Osteocyte (in vitro differentiated cells): ENCODE measurements around the gene SMR3B. TPM values are rescaled to one million over a fixed set of nuclear protein-coding genes. Genes with fewer than 3 reads are reported as not detected.

ENCODE experiments used
- DNase-seq: peaks from one replicate; pipeline ENCODE4 v3.0.0; 2021; ENCODE audit warnings: mixed read lengths; ENCODE audit not compliant: unreplicated experiment; ENCODE audit errors: extremely low spot score
- H3K27ac Mint-ChIP-seq: one replicate; pipeline ENCODE4 v1.8.0; 2021; ENCODE audit warnings: mild to moderate bottlenecking, mixed read lengths; ENCODE audit not compliant: unreplicated experiment
- H3K27me3 Mint-ChIP-seq: one replicate; pipeline ENCODE4 v1.8.0; 2021; ENCODE audit warnings: mixed read lengths; ENCODE audit not compliant: unreplicated experiment
- H3K36me3 Mint-ChIP-seq: one replicate; pipeline ENCODE4 v1.8.0; 2021; ENCODE audit warnings: mixed read lengths; ENCODE audit not compliant: unreplicated experiment
- H3K4me1 Mint-ChIP-seq: one replicate; pipeline ENCODE4 v1.8.0; 2021; ENCODE audit warnings: mixed read lengths; ENCODE audit not compliant: unreplicated experiment
- H3K4me3 Mint-ChIP-seq: one replicate; pipeline ENCODE4 v1.8.0; 2021; ENCODE audit warnings: mild to moderate bottlenecking, moderate library complexity, mixed read lengths; ENCODE audit not compliant: unreplicated experiment
- H3K9me3 Mint-ChIP-seq: one replicate; pipeline ENCODE4 v1.8.0; 2021; ENCODE audit warnings: mixed read lengths; ENCODE audit not compliant: unreplicated experiment
- total RNA-seq: library from RNA; stranded (reverse); gene quantifications from 2 replicates; pipeline ENCODE4 v1.2.1, GENCODE V29; 2021
- TF ChIP-seq, protein P1 (sequence below): fragments of 200-600 bp; sonication (generic); IDR thresholded peaks from 2 replicates; pipeline ENCODE4 v1.5.0; 2021; ENCODE audit warnings: antibody characterized with exemption, mild to moderate bottlenecking, moderate library complexity

The SMR3B gene
- total RNA-seq, 1 donor from 2014 or later = not detected

DNA sequence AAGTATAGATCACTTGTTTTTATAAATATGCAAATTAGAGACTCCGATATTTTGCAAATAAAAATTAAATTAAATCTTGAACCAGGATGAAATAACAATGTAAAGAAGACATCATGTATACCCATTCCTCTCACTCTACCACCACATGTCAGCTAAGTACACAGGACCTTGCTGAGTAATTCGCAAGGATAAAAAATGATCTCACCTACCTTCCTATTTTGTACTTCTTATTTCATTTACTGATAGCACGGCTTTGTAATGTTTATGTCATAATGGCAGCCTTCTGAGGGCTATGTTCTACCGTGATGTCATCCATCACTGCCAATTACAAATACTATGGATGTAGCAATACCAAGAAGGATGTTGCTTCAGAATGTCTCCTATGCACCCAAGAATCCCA is 10.9 kb upstream of the SMR3B start:
- H3K4me3 Mint-ChIP-seq = no peak overlapping the region
- H3K9me3 Mint-ChIP-seq = no peaks in the 10 kb centered on the region
- TF ChIP-seq, protein P1, sequence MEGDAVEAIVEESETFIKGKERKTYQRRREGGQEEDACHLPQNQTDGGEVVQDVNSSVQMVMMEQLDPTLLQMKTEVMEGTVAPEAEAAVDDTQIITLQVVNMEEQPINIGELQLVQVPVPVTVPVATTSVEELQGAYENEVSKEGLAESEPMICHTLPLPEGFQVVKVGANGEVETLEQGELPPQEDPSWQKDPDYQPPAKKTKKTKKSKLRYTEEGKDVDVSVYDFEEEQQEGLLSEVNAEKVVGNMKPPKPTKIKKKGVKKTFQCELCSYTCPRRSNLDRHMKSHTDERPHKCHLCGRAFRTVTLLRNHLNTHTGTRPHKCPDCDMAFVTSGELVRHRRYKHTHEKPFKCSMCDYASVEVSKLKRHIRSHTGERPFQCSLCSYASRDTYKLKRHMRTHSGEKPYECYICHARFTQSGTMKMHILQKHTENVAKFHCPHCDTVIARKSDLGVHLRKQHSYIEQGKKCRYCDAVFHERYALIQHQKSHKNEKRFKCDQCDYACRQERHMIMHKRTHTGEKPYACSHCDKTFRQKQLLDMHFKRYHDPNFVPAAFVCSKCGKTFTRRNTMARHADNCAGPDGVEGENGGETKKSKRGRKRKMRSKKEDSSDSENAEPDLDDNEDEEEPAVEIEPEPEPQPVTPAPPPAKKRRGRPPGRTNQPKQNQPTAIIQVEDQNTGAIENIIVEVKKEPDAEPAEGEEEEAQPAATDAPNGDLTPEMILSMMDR = no peak
- no peak overlapping the region for H3K27ac Mint-ChIP-seq
- no peaks in the 10 kb centered on the region for H3K36me3 Mint-ChIP-seq
- no peak for DNase-seq
- no peaks in the 10 kb centered on the region for H3K4me1 Mint-ChIP-seq
- H3K27me3 Mint-ChIP-seq = no peaks in the 10 kb centered on the region

DNA sequence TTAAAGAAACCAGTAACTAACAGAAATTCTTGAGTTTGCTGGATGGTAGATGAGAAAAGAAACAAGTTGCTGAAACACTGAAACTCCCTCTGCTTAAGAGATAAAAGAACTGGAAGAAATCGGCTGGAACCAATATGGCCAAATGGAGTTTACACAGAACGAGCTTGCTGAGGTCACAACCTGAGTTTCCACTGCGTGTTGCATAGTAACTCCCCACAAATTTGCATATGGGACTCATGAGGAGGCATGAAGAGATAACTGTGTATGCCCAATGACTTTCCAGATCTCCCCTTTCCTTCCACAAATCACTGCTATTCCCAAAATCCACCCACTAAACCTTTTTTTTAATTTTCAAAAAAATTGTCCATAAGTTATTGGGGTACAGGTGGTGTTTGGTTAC is 10.2 kb upstream of the SMR3B start:
- no peaks in the 10 kb centered on the region for H3K4me1 Mint-ChIP-seq
- no peaks in the 10 kb centered on the region for H3K36me3 Mint-ChIP-seq
- TF ChIP-seq, protein P1 = no peak
- no peak overlapping the region for H3K4me3 Mint-ChIP-seq
- DNase-seq = no peak
- no peaks in the 10 kb centered on the region for H3K9me3 Mint-ChIP-seq
- H3K27me3 Mint-ChIP-seq = no peaks in the 10 kb centered on the region
- no peak overlapping the region for H3K27ac Mint-ChIP-seq

DNA sequence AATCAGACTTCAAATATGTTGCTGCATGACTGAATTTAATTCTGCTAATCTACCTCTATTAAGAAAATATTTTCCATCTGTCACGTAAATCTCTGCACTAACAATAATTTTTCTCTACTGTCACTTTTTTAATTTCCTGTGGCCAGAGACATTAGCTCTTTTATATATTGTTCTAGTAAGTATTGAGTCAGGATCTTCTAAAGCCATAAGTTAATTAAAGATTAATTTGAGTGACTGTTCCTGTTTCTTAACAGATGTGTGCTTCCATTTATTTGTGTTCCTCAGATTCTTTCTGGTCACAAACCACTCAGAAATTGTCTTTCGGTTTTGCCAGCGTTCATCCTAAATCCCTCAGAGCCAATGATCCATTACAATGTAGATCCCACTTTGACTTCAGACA is 2.4 kb upstream of the SMR3B start:
- no peaks in the 10 kb centered on the region for H3K9me3 Mint-ChIP-seq
- no peak overlapping the region for H3K4me3 Mint-ChIP-seq
- TF ChIP-seq, protein P1 = no peak
- no peaks in the 10 kb centered on the region for H3K36me3 Mint-ChIP-seq
- H3K27ac Mint-ChIP-seq = no peak overlapping the region
- H3K4me1 Mint-ChIP-seq = no peaks in the 10 kb centered on the region
- H3K27me3 Mint-ChIP-seq = no peaks in the 10 kb centered on the region
- no peak for DNase-seq

DNA sequence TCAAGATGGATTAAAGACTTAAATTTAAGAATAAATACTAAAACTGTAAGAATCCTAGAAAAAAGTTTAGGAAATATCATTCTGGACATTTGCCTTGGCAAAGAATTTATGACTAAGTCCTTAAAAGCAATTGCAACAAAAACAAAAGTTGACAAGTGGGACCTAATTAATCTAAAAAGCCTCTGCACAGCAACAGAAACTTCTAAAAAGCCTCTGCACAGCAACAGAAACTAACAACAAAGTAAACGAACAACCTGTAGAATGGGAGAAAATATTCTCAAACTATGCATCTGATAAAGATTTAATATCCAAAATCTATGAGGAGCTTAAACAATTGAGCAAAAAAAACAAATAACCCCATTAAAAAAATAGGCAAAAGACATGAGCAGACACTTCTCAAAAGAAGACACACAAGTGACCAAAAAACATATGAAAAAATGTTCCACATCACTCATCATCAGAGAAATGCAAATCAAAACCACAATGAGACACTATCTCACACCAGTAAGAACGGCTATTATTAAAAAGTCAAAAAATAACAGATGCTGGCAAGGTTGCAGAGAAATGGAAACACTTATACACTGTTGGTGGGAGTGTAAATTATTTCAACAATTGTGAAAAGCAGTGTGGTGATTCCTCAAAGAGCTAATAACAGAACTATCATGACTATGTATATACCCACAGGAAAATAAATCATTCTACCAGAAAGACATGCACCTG is 9.3 kb downstream of the SMR3B start:
- peaks cover 5% of the 10 kb centered on the region for H3K27me3 Mint-ChIP-seq
- no peaks in the 10 kb centered on the region for H3K36me3 Mint-ChIP-seq
- no peak overlapping the region for H3K27ac Mint-ChIP-seq
- no peaks in the 10 kb centered on the region for H3K9me3 Mint-ChIP-seq
- no peak overlapping the region for H3K4me3 Mint-ChIP-seq
- H3K4me1 Mint-ChIP-seq = no peaks in the 10 kb centered on the region
- TF ChIP-seq, protein P1 = no peak
- no peak for DNase-seq

DNA sequence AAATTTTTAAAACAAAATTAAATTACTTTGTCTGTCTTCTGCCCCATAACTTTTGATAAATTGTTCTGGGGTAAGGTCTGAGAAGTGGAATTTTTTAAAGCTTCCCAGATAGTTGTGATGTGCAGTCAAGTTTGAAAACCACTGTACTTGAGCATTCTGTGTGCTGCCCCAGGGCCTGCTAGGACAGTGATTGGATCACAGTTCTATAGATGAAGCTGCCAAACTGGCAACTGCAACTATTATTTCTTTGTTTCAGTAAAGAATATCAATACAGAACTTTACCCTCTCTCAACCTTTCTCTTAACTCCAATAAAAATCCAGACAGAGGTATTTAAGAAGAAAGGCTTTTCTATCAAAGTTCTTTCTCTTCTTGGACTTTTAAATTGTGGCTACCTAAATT is 14.6 kb downstream of the SMR3B start, which contains the start of gene OPRPN:
TSS of gene OPRPN (plus strand) at position 361 of the 400 bp plus-strand sequence. CDS start 1,346 bp downstream, outside the sequence.
- no peak within 1 kb of the TSS for H3K4me3 Mint-ChIP-seq
- no peak for DNase-seq
- H3K27ac Mint-ChIP-seq = no peak within 1 kb of the TSS
- no peaks in the 10 kb centered on the region for H3K4me1 Mint-ChIP-seq
- no peaks in the 10 kb centered on the region for H3K9me3 Mint-ChIP-seq
- H3K27me3 Mint-ChIP-seq = peaks cover 13% of the 10 kb centered on the region
- no peaks in the 10 kb centered on the region for H3K36me3 Mint-ChIP-seq
- TF ChIP-seq, protein P1 = no peak
